PFSK-1 (cell line): ENCODE measurements around the gene GRM1.

Experiments used
- FOXP2 ChIP-seq: optimal IDR thresholded peaks from 2 replicates; pipeline ENCODE3; 2011; ENCODE audit warnings: borderline replicate concordance, control low read depth, inconsistent platforms; ENCODE audit not compliant: insufficient read depth; ENCODE audit errors: extremely low read length, extremely low read depth
- POLR2AphosphoS5 ChIP-seq: IDR thresholded peaks from 2 replicates; pipeline ENCODE4 v1.6.1; 2012; ENCODE audit warnings: low read depth, mild to moderate bottlenecking, control low read depth, low read length, moderate library complexity
- SIN3A ChIP-seq: IDR thresholded peaks from 2 replicates; pipeline ENCODE4 v1.6.1; 2012; ENCODE audit warnings: mild to moderate bottlenecking, low read length, moderate library complexity, borderline replicate concordance; ENCODE audit not compliant: insufficient read depth
- TAF1 ChIP-seq: IDR thresholded peaks from 2 replicates; pipeline ENCODE4 v1.6.1; 2012; ENCODE audit warnings: low read length, control low read depth, borderline replicate concordance; ENCODE audit not compliant: insufficient read depth
- TF ChIP-seq, protein P1 (sequence below), 2 experiments: IDR thresholded peaks; 2 replicates each; pipeline versions ENCODE4 v1.6.1 to v1.8.0; 2011 to 2012; ENCODE audit warnings: low read depth in 2 of 2, low read length in 2 of 2, control low read depth in 1 of 2, inconsistent platforms in 1 of 2, mild to moderate bottlenecking in 1 of 2, moderate library complexity in 1 of 2; ENCODE audit not compliant: insufficient read depth in 1 of 2

GRM1 gene

GRCh38 chr6:146341493-146342230, 312.8 kb downstream of the GRM1 start:
- no peak for TF ChIP-seq POLR2AphosphoS5
- TF ChIP-seq SIN3A, result no peak
- TF ChIP-seq, protein P1, sequence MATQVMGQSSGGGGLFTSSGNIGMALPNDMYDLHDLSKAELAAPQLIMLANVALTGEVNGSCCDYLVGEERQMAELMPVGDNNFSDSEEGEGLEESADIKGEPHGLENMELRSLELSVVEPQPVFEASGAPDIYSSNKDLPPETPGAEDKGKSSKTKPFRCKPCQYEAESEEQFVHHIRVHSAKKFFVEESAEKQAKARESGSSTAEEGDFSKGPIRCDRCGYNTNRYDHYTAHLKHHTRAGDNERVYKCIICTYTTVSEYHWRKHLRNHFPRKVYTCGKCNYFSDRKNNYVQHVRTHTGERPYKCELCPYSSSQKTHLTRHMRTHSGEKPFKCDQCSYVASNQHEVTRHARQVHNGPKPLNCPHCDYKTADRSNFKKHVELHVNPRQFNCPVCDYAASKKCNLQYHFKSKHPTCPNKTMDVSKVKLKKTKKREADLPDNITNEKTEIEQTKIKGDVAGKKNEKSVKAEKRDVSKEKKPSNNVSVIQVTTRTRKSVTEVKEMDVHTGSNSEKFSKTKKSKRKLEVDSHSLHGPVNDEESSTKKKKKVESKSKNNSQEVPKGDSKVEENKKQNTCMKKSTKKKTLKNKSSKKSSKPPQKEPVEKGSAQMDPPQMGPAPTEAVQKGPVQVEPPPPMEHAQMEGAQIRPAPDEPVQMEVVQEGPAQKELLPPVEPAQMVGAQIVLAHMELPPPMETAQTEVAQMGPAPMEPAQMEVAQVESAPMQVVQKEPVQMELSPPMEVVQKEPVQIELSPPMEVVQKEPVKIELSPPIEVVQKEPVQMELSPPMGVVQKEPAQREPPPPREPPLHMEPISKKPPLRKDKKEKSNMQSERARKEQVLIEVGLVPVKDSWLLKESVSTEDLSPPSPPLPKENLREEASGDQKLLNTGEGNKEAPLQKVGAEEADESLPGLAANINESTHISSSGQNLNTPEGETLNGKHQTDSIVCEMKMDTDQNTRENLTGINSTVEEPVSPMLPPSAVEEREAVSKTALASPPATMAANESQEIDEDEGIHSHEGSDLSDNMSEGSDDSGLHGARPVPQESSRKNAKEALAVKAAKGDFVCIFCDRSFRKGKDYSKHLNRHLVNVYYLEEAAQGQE (IDR thresholded peaks at IDR 0.05; ENCODE audit: insufficient read depth in 1 of 2, low read depth in 2 of 2, low read length in 2 of 2), result no peak
- no peak for TF ChIP-seq FOXP2
- no peak for TF ChIP-seq TAF1

GRCh38 chr6:146345598-146345997, 316.7 kb downstream of the GRM1 start:
- TF ChIP-seq TAF1, result no peak
- TF ChIP-seq POLR2AphosphoS5, result no peak
- TF ChIP-seq FOXP2, result no peak
- TF ChIP-seq, protein P1 (IDR thresholded peaks at IDR 0.05; ENCODE audit: insufficient read depth in 1 of 2, low read depth in 2 of 2, low read length in 2 of 2), result no peak
- no peak for TF ChIP-seq SIN3A

DNA sequence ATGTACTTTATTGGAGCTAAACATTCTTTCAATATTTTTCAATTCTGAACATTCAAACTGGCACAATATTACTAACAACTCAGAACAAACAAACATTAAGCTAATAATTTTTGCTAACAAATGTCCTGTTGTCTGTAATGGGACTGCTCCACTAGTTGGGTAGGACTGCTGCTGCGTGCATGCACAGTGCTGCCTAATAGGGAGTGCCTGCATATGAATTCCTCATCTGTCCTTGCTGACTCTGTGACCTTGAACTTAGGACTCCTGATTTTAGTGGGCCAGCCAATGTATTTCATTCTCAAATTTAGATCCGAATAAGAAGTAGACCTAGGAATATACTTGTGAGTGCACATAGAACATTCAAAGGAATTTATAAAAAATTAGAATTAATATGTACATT, 318.2 kb downstream of the GRM1 start:
- TF ChIP-seq TAF1 (no peak), FOXP2 (no peak), SIN3A (no peak), POLR2AphosphoS5 (no peak)
- TF ChIP-seq, protein P1 (IDR thresholded peaks at IDR 0.05; ENCODE audit: insufficient read depth in 1 of 2, low read depth in 2 of 2, low read length in 2 of 2), result no peak

DNA sequence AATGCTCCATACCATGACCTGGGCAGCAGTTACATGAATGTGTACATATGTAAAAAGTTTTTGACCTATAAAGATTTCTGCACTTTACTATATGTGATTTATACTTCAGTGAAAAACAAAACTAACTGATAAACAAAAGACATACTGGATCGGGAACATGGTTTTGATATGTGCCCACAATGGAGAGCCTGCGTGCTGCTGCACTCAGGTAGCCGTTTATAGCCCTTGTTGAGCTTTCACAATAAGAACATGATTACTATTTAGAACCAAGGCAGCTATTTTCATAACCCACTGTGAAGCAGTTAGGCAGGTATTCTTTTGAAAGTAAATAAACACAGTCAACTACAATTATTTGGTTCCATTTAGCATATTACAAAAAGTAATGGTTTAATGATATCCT, 318.8 kb downstream of the GRM1 start:
- TF ChIP-seq TAF1, result no peak
- TF ChIP-seq SIN3A, result no peak
- no peak for TF ChIP-seq FOXP2
- no peak for TF ChIP-seq POLR2AphosphoS5
- TF ChIP-seq, protein P1 (IDR thresholded peaks at IDR 0.05; ENCODE audit: insufficient read depth in 1 of 2, low read depth in 2 of 2, low read length in 2 of 2), result no peak

DNA sequence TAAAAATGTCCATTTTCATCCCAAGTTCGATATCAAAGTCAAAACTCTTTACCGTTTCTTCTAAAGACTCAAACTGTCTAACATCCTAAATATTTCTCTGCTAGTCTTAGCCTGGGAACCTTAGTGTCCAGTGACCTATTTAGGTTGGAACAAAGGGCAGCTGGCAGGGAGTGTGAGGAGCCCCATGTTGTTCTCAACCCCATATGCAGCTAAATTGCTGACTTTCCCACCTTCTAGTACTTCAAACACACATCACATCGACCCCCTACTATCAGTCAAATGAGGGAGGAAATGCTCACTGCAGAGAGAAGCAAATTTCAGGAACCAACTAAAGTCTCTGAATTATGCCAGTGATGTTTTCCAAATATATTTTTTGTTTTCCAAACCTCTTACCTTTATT, 322.2 kb downstream of the GRM1 start:
- TF ChIP-seq FOXP2, result no peak
- TF ChIP-seq TAF1, result no peak
- TF ChIP-seq POLR2AphosphoS5, result no peak
- TF ChIP-seq SIN3A, result no peak
- TF ChIP-seq, protein P1 (IDR thresholded peaks at IDR 0.05; ENCODE audit: insufficient read depth in 1 of 2, low read depth in 2 of 2, low read length in 2 of 2), result no peak
